A549 (cell line): ENCODE measurements around the gene PSMD5. TPM values are rescaled to one million over a fixed set of nuclear protein-coding genes. Genes with fewer than 3 reads are reported as not detected.

Source experiments
- ATAC-seq, 2 experiments: fragments of 200-7000 bp in 1 of 2; fragments of >200 bp in 1 of 2; cut with Nextera tagmentation in 1 of 2; cut with Tn5 transposase in 1 of 2; 3 replicates each; pipeline versions ENCODE4 v1.8.0 to v1.9.1; 2018 to 2020; ENCODE audit warnings: mild to moderate bottlenecking in 1 of 2, moderate library complexity in 1 of 2
- CTCF ChIA-PET: fragments of 300-600 bp; sonication (Branson Sonifier 250); formaldehyde crosslinking; extraction: SDS; loops from one replicate; lab custom pipeline; 2021; ENCODE audit warnings: antibody characterized with exemption, inconsistent platforms; lab: Yijun Ruan, JAX
- POLR2A ChIA-PET: fragments of 350-600 bp; formaldehyde crosslinking; extraction: SDS; loops from one replicate; lab custom pipeline; 2021; ENCODE audit warnings: antibody characterized with exemption, inconsistent platforms; lab: Yijun Ruan, JAX
- DNase-seq, 2 experiments: peaks; one replicate each; pipeline versions ENCODE4 v3.0.0 to v3.0.0-alpha.2; 2011 to 2016; ENCODE audit warnings: low read depth in 1 of 2, low spot score in 1 of 2
- FAIRE-seq: peaks from 2 replicates; lab custom pipeline; 2011; peaks lifted over from hg19 to GRCh38; lab: Jason Lieb, UNC
- H3K27ac ChIP-seq, 2 experiments: fragments of >200 bp; sonication (Bioruptor Twin); formaldehyde crosslinking; 3 replicates each; pipeline ENCODE4 v1.5.1; 2016 to 2017
- H3K4me1 ChIP-seq: fragments of >200 bp; sonication (Bioruptor Twin); formaldehyde crosslinking; 3 replicates; pipeline ENCODE4 v1.6.1; 2016
- H3K4me2 ChIP-seq: fragments of >200 bp; sonication (Bioruptor Twin); formaldehyde crosslinking; 3 replicates; pipeline ENCODE4 v1.6.1; 2016
- H3K4me3 ChIP-seq: fragments of >200 bp; sonication (Bioruptor Twin); formaldehyde crosslinking; 3 replicates; pipeline ENCODE4 v1.5.1; 2016
- H3K9me3 ChIP-seq: fragments of >200 bp; sonication (Bioruptor Twin); formaldehyde crosslinking; 3 replicates; pipeline ENCODE4 v1.6.1; 2016
- CBX2 ChIP-seq: fragments of 200-600 bp; sonication (generic); IDR thresholded peaks from 2 replicates; pipeline ENCODE4 v1.6.1; 2016; ENCODE audit warnings: low read depth, mild to moderate bottlenecking, borderline replicate concordance
- EHMT2 ChIP-seq: fragments of 200-600 bp; sonication (generic); IDR thresholded peaks from 2 replicates; pipeline ENCODE4 v1.6.1; 2016; ENCODE audit warnings: antibody characterized with exemption, low read depth, mild to moderate bottlenecking, moderate library complexity
- FOSB ChIP-seq: fragments of 250-450 bp; sonication (Bioruptor Pico); IDR thresholded peaks from 2 replicates; pipeline ENCODE4 v1.5.0; 2020; ENCODE audit warnings: mild to moderate bottlenecking, moderate library complexity
- HEYL ChIP-seq: fragments of 250-450 bp; sonication (Bioruptor Pico); IDR thresholded peaks from 2 replicates; pipeline ENCODE4 v1.8.0; 2021; ENCODE audit warnings: mild to moderate bottlenecking, moderate library complexity
- HOXB13 ChIP-seq: fragments of 250-450 bp; sonication (Bioruptor Pico); IDR thresholded peaks from 2 replicates; pipeline ENCODE4 v1.5.0; 2020; ENCODE audit warnings: low read depth, mild to moderate bottlenecking, moderate library complexity
- JUN ChIP-seq, 2 experiments: fragments of >200 bp; sonication (Bioruptor Twin); formaldehyde crosslinking; IDR thresholded peaks; 2 replicates in 1 of 2; 3 replicates in 1 of 2; pipeline ENCODE4 v1.6.1; 2016 to 2017
- KDM1A ChIP-seq: fragments of 200-600 bp; sonication (generic); IDR thresholded peaks from 2 replicates; pipeline ENCODE4 v1.6.1; 2016; ENCODE audit warnings: low read depth, mild to moderate bottlenecking
- KDM5A ChIP-seq: fragments of 200-600 bp; sonication (generic); IDR thresholded peaks from 2 replicates; pipeline ENCODE4 v1.6.1; 2016; ENCODE audit warnings: antibody characterized with exemption, mild to moderate bottlenecking
- MAFK ChIP-seq: fragments of 450-650 bp; IDR thresholded peaks from 2 replicates; pipeline ENCODE4 v1.6.1; 2014; ENCODE audit not compliant: partially characterized antibody
- MYC ChIP-seq: IDR thresholded peaks from 2 replicates; pipeline ENCODE4 v1.6.1; 2012; ENCODE audit warnings: mild to moderate bottlenecking, inconsistent platforms, low read length, improper control_type of control experiment, borderline replicate concordance
- POLR2AphosphoS2 ChIP-seq: conservative IDR thresholded peaks from 2 replicates; pipeline ENCODE4 v1.6.1; 2012; ENCODE audit warnings: low read length, improper control_type of control experiment, inconsistent platforms
- RAD21 ChIP-seq, 2 experiments: fragments of >200 bp in 1 of 2; sonication (Bioruptor Twin) in 1 of 2; formaldehyde crosslinking in 1 of 2; IDR thresholded peaks in 1 of 2; conservative IDR thresholded peaks in 1 of 2; 2 replicates in 1 of 2; 3 replicates in 1 of 2; pipeline ENCODE4 v1.6.1; 2012 to 2018; ENCODE audit warnings: inconsistent platforms in 1 of 2
- RFX5 ChIP-seq: fragments of 450-650 bp; IDR thresholded peaks from 2 replicates; pipeline ENCODE4 v1.7.1; 2014; ENCODE audit warnings: antibody characterized with exemption, mild to moderate bottlenecking, moderate library complexity
- RNF2 ChIP-seq: fragments of 200-600 bp; sonication (generic); IDR thresholded peaks from 2 replicates; pipeline ENCODE4 v1.6.1; 2016; ENCODE audit warnings: low read depth, mild to moderate bottlenecking, antibody characterized with exemption, moderate library complexity, borderline replicate concordance
- SMC3 ChIP-seq: fragments of >200 bp; sonication (Bioruptor Twin); formaldehyde crosslinking; IDR thresholded peaks from 3 replicates; pipeline ENCODE4 v1.6.1; 2018; ENCODE audit warnings: inconsistent platforms
- SREBF2 ChIP-seq: fragments of 450-650 bp; IDR thresholded peaks from 2 replicates; pipeline ENCODE4 v1.6.1; 2014; ENCODE audit warnings: mild to moderate bottlenecking, moderate library complexity
- TFCP2L1 ChIP-seq: fragments of 250-450 bp; sonication (Bioruptor Pico); IDR thresholded peaks from 2 replicates; pipeline ENCODE4 v1.5.0; 2021; ENCODE audit warnings: mild to moderate bottlenecking
- TP53 ChIP-seq: fragments of 250-450 bp; sonication (Bioruptor Pico); IDR thresholded peaks from 2 replicates; pipeline ENCODE4 v1.5.0; 2021; ENCODE audit warnings: mild to moderate bottlenecking, moderate library complexity
- ZNF302 ChIP-seq: fragments of 250-450 bp; sonication (Bioruptor Pico); IDR thresholded peaks from 2 replicates; pipeline ENCODE4 v1.9.0; 2021; ENCODE audit warnings: inconsistent platforms, mild to moderate bottlenecking, moderate library complexity
- WGBS: methylation state at CpG from one replicate; pipeline ENCODE4 v1.1.6; 2017; ENCODE audit errors: missing lambda C conversion rate; 5-methylcytosine and 5-hydroxymethylcytosine counted together
- polyA plus RNA-seq, 4 experiments: library from polyadenylated mRNA; depleted of rRNA in 3 of 4; stranded (reverse); fragments of >200 nt; fragmentation: RNase III in 1 of 4; extraction: RNeasy Plus Mini Kit Qiagen cat#74134 plus additional on column Dnase treatment in 1 of 4; gene quantifications; 2 replicates in 3 of 4; 3 replicates in 1 of 4; pipeline ENCODE4 v1.2.3, GENCODE V29; 2011 to 2017
- TF ChIP-seq, protein P1 (sequence below): fragments of 200-600 bp; sonication (generic); IDR thresholded peaks from 2 replicates; pipeline ENCODE4 v1.6.1; 2016; ENCODE audit warnings: antibody characterized with exemption, mild to moderate bottlenecking, moderate library complexity
- TF ChIP-seq, protein P2 (sequence below): fragments of 250-450 bp; sonication (Bioruptor Pico); IDR thresholded peaks from 2 replicates; pipeline ENCODE4 v1.5.0; 2021; ENCODE audit warnings: mild to moderate bottlenecking, moderate library complexity, borderline replicate concordance
- TF ChIP-seq, protein P3 (sequence below): fragments of >200 bp; sonication (Bioruptor Twin); formaldehyde crosslinking; IDR thresholded peaks from 2 replicates; pipeline ENCODE4 v1.6.1; 2016

Gene PSMD5
- polyA plus RNA-seq, 2 of the 4 experiments (the other 2 are of a cell fraction), result 34.6 to 63.7 TPM

DNA sequence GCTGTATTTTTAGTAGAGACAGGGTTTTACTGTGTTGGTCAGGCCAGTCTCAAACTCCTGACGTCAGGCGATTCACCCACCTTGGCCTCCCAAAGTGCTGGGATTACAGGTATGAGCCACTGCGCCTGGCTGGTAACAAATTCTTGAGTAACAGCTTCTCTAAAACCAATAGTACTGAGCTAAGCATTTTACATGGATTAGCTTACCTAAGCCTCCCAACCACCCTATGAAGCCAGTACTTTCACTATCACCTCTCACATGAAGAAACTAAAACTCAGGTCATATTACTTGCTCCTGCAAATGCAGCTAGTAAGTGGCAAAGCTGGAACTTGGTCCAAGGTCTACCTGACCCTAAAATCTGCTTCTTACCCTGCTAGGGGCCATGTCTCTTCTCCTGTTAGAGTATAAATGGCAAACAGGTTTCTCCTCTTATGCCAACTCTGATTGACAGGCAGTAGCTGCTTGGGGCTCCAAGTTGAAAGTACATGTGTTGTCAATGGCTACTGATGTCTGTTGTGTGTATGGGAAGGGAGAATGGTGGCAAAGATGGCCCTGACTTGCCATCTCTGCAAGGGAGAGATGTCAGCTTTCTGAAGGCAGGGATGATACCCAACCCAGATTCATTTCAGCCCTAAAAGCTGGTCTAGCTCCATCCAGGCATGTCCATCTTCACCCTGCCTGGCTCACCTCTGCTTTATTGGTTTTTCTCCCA is 30.2 kb upstream of the PSMD5 start:
- TF ChIP-seq, protein P1, sequence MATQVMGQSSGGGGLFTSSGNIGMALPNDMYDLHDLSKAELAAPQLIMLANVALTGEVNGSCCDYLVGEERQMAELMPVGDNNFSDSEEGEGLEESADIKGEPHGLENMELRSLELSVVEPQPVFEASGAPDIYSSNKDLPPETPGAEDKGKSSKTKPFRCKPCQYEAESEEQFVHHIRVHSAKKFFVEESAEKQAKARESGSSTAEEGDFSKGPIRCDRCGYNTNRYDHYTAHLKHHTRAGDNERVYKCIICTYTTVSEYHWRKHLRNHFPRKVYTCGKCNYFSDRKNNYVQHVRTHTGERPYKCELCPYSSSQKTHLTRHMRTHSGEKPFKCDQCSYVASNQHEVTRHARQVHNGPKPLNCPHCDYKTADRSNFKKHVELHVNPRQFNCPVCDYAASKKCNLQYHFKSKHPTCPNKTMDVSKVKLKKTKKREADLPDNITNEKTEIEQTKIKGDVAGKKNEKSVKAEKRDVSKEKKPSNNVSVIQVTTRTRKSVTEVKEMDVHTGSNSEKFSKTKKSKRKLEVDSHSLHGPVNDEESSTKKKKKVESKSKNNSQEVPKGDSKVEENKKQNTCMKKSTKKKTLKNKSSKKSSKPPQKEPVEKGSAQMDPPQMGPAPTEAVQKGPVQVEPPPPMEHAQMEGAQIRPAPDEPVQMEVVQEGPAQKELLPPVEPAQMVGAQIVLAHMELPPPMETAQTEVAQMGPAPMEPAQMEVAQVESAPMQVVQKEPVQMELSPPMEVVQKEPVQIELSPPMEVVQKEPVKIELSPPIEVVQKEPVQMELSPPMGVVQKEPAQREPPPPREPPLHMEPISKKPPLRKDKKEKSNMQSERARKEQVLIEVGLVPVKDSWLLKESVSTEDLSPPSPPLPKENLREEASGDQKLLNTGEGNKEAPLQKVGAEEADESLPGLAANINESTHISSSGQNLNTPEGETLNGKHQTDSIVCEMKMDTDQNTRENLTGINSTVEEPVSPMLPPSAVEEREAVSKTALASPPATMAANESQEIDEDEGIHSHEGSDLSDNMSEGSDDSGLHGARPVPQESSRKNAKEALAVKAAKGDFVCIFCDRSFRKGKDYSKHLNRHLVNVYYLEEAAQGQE, result no peak
- no peak for TF ChIP-seq CBX2
- no peak for TF ChIP-seq TFCP2L1 (CRISPR knock-in tag)
- TF ChIP-seq MAFK, result no peak
- TF ChIP-seq RNF2, result no peak
- no peak for TF ChIP-seq FOSB (CRISPR knock-in tag)
- no peak for TF ChIP-seq KDM5A
- TF ChIP-seq HOXB13 (CRISPR knock-in tag), result no peak
- Histone ChIP-seq H3K9me3 (no peaks in the 10 kb centered on the region), H3K27ac (peak overlapping the region; percentile 99), H3K4me2 (peak overlapping the region; percentile 93), H3K4me3 (no peak overlapping the region), H3K4me1 (peaks cover 48% of the 10 kb centered on the region)
- WGBS, result 100% methylated on average over 3 of the region's 3 CpGs
- CTCF ChIA-PET, result interaction anchor here (2.0 to 2.7 kb wide), 2 partner anchors 26 to 64 kb away, joined by 5 to 14 read pairs; no protein-coding TSS in a partner anchor
- FAIRE-seq, result no peak
- POLR2A ChIA-PET, result interaction anchor here (1.0 to 1.6 kb wide), 3 partner anchors 17 to 80 kb away, joined by 3 to 6 read pairs (median 5); partner anchors contain the start of gene FBXW2
- no peak for ATAC-seq
- no peak for DNase-seq

DNA sequence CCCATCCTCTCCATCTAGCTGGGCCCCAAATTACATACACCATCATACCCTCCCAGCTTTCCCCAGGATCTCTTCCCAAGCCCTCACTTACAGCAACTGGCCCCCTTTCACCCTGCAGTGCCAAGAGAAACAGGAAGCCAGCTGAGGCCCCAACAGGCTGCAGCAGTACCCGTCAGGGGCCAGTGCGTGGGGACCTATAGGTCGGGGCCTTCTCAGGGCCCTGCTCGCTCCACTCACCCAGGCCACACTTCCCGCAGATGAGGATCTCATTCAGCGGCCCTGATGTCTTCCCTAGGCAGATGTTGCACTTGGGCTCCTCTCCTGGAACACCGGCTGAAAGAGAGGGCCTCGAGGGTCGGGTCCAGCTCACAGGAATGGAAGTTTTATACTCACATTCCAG is 27.5 kb upstream of the PSMD5 start:
- 92% methylated on average over 9 of the region's 9 CpGs for WGBS
- Histone ChIP-seq H3K4me3 (no peak overlapping the region), H3K4me1 (peaks cover 42% of the 10 kb centered on the region), H3K27ac (peak overlapping the region in 1 of 2 experiments; percentile 89; a peak in 2 of 6 replicates), H3K9me3 (no peaks in the 10 kb centered on the region), H3K4me2 (no peak overlapping the region)
- DNase-seq (no peak), ATAC-seq (no peak), FAIRE-seq (no peak)
- ChIA-PET CTCF (interaction anchor here (1.0 to 3.6 kb wide), 12 partner anchors 12 to 116 kb away, joined by 3 to 18 read pairs (median 5); no protein-coding TSS in a partner anchor), POLR2A (interaction anchor here (2.4 kb wide), 1 partner anchor 77 kb away, joined by 17 read pairs; the partner anchor contains the start of gene FBXW2)
- TF ChIP-seq MYC, result no peak
- no peak for TF ChIP-seq RAD21 (conservative IDR thresholded peaks at IDR 0.05 in 1 of 2, IDR thresholded peaks at IDR 0.05 in 1 of 2)
- TF ChIP-seq, protein P2, sequence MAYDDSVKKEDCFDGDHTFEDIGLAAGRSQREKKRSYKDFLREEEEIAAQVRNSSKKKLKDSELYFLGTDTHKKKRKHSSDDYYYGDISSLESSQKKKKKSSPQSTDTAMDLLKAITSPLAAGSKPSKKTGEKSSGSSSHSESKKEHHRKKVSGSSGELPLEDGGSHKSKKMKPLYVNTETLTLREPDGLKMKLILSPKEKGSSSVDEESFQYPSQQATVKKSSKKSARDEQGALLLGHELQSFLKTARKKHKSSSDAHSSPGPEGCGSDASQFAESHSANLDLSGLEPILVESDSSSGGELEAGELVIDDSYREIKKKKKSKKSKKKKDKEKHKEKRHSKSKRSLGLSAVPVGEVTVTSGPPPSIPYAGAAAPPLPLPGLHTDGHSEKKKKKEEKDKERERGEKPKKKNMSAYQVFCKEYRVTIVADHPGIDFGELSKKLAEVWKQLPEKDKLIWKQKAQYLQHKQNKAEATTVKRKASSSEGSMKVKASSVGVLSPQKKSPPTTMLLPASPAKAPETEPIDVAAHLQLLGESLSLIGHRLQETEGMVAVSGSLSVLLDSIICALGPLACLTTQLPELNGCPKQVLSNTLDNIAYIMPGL (CRISPR knock-in tag), result no peak
- TF ChIP-seq, protein P3, sequence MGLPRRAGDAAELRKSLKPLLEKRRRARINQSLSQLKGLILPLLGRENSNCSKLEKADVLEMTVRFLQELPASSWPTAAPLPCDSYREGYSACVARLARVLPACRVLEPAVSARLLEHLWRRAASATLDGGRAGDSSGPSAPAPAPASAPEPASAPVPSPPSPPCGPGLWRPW, result no peak
- TF ChIP-seq EHMT2, result no peak
- TF ChIP-seq POLR2AphosphoS2, result no peak
- TF ChIP-seq RFX5, result no peak
- TF ChIP-seq TP53 (CRISPR knock-in tag), result no peak
- no peak for TF ChIP-seq SREBF2
- TF ChIP-seq KDM1A, result no peak
- TF ChIP-seq JUN (IDR thresholded peaks at IDR 0.05), result no peak
- TF ChIP-seq SMC3, result no peak
- no peak for TF ChIP-seq HEYL (CRISPR knock-in tag)
- TF ChIP-seq ZNF302, result no peak
- TF ChIP-seq, all 56 proteins: peak for 0
